K562 (cell line): Measurements from ENCODE around the gene CDC37. TPM values are rescaled to one million over a fixed set of nuclear protein-coding genes. Genes with fewer than 3 reads are reported as not detected.
A peak's percentile ranks its signal among the peaks of the same experiment; 100 is the strongest.

Source experiments
- ATAC-seq: fragments of 200-7000 bp; cut with Tn5 transposase; 3 replicates; pipeline ENCODE4 v1.9.1; 2020; ENCODE audit warnings: moderate library complexity
- BruUV-seq: library from RNA; stranded (reverse); fragments of 400-500 nt; replicated peaks from 2 replicates; lab custom pipeline; 2021; lab: Mats Ljungman, UMichigan
- CTCF ChIA-PET: fragments of 300-600 bp; formaldehyde crosslinking; extraction: SDS; loops from one replicate; lab custom pipeline; 2021; ENCODE audit warnings: low intra/inter-chr PET ratio; lab: Yijun Ruan, JAX
- POLR2A ChIA-PET: fragments of 300-600, 350-650 bp; sonication (Branson Sonifier 250); formaldehyde crosslinking; extraction: SDS; loops from one replicate; lab custom pipeline; 2021; ENCODE audit warnings: antibody characterized with exemption, inconsistent platforms; lab: Yijun Ruan, JAX
- DNase-seq, 4 experiments: peaks; one replicate each; pipeline versions ENCODE4 v3.0.0 to v3.0.0-alpha.2; 2011 to 2018; ENCODE audit warnings: low spot score in 3 of 4, mixed read lengths in 3 of 4; ENCODE audit errors: extremely low read depth in 1 of 4
- FAIRE-seq: peaks from 2 replicates; lab custom pipeline; 2011; peaks lifted over from hg19 to GRCh38; lab: Jason Lieb, UNC
- H2AFZ ChIP-seq: 2 replicates; pipeline ENCODE4 v1.6.0; 2011; ENCODE audit warnings: low read depth, low read length, control low read depth, inconsistent platforms
- H3K27ac ChIP-seq: fragments of 200-600 bp; 3 replicates; pipeline ENCODE4 v1.8.0; 2011; ENCODE audit warnings: low read depth, mild to moderate bottlenecking, control low read depth, inconsistent platforms, low read length, moderate library complexity, mixed read lengths; ENCODE audit errors: extremely low read depth
- H3K27me3 ChIP-seq, 2 experiments: fragments of 300-600 bp in 1 of 2; 2 replicates in 1 of 2; 3 replicates in 1 of 2; pipeline versions ENCODE4 v1.6.0 to v1.8.0; 2011; ENCODE audit warnings: inconsistent platforms in 2 of 2, low read length in 2 of 2, mild to moderate bottlenecking in 1 of 2, mixed read lengths in 1 of 2, moderate library complexity in 1 of 2; ENCODE audit not compliant: control insufficient read depth in 2 of 2, insufficient read depth in 2 of 2
- H3K36me3 ChIP-seq: fragments of 300-600 bp; 3 replicates; pipeline ENCODE4 v1.8.0; 2011; ENCODE audit warnings: mild to moderate bottlenecking, low read length, inconsistent platforms; ENCODE audit not compliant: control insufficient read depth, insufficient read depth
- H3K4me1 ChIP-seq, 2 experiments: fragments of 200-600 bp in 1 of 2; replicated peaks in 1 of 2; 2 replicates in 1 of 2; 3 replicates in 1 of 2; pipeline versions ENCODE4 v1.5.1 to v1.8.0; 2011; ENCODE audit warnings: inconsistent platforms in 2 of 2, low read length in 2 of 2, mild to moderate bottlenecking in 1 of 2, mixed read lengths in 1 of 2, moderate library complexity in 1 of 2; ENCODE audit not compliant: control insufficient read depth in 2 of 2, insufficient read depth in 2 of 2
- H3K4me2 ChIP-seq: 2 replicates; pipeline ENCODE4 v1.6.1; 2011; ENCODE audit warnings: low read length, control low read depth, inconsistent platforms, mixed read lengths; ENCODE audit not compliant: insufficient read depth
- H3K4me3 ChIP-seq: fragments of 200-600 bp; sonication (generic), shearing (Covaris generic); 2 replicates; pipeline ENCODE4 v1.5.1; 2016; ENCODE audit warnings: control low read depth, inconsistent platforms
- H3K79me2 ChIP-seq: fragments of 200-600 bp; 3 replicates; pipeline ENCODE4 v1.8.0; 2011; ENCODE audit warnings: low read length, inconsistent platforms; ENCODE audit not compliant: control insufficient read depth, insufficient read depth
- H3K9ac ChIP-seq, 2 experiments: 2 replicates each; pipeline versions ENCODE4 v1.6.0 to v1.6.1; 2011; ENCODE audit warnings: low read depth in 2 of 2, low read length in 2 of 2, control low read depth in 1 of 2, inconsistent platforms in 1 of 2, mild to moderate bottlenecking in 1 of 2, mixed read lengths in 1 of 2; ENCODE audit not compliant: insufficient read depth in 1 of 2
- H3K9me1 ChIP-seq: one replicate; pipeline ENCODE4 v1.6.0; 2011; ENCODE audit warnings: inconsistent platforms, mild to moderate bottlenecking, low read length, moderate library complexity; ENCODE audit not compliant: control insufficient read depth, insufficient read depth
- H3K9me3 ChIP-seq: replicated peaks from 2 replicates; pipeline ENCODE4 v1.5.1; 2011; ENCODE audit warnings: low read depth, low read length, inconsistent platforms; ENCODE audit not compliant: control insufficient read depth, insufficient read depth
- H4K20me1 ChIP-seq: replicated peaks from 2 replicates; pipeline ENCODE4 v1.6.1; 2011; ENCODE audit warnings: low read length, inconsistent platforms, mixed read lengths; ENCODE audit not compliant: control insufficient read depth, insufficient read depth
- HCFC1 ChIP-seq: IDR thresholded peaks from 2 replicates; pipeline ENCODE4 v1.6.1; 2012; ENCODE audit warnings: low read depth, low read length, improper control_type of control experiment
- PURB ChIP-seq: sonication (generic); formaldehyde crosslinking; IDR thresholded peaks from 2 replicates; pipeline ENCODE4 v1.9.0; 2021; ENCODE audit warnings: low read depth, mild to moderate bottlenecking, missing genetic modification reagents
- RFX5 ChIP-seq: IDR thresholded peaks from 2 replicates; pipeline ENCODE4 v1.6.1; 2011; ENCODE audit warnings: low read depth, mild to moderate bottlenecking, improper control_type of control experiment, low read length
- SIX5 ChIP-seq, 2 experiments: IDR thresholded peaks; 2 replicates each; pipeline ENCODE4 v1.6.1; 2011; ENCODE audit warnings: low read length in 2 of 2, borderline replicate concordance in 1 of 2, low read depth in 1 of 2, mild to moderate bottlenecking in 1 of 2, moderate library complexity in 1 of 2; ENCODE audit not compliant: insufficient read depth in 1 of 2
- ZNF143 ChIP-seq: sonication (generic); formaldehyde crosslinking; IDR thresholded peaks from 2 replicates; pipeline ENCODE4 v1.9.0; 2022; ENCODE audit warnings: mild to moderate bottlenecking, missing genetic modification reagents
- WGBS: fragments of 100-300 bp; shearing (Covaris generic); methylation state at CpG from one replicate; pipeline ENCODE4 v1.1.6; 2016; ENCODE audit warnings: low coverage, mixed read lengths; ENCODE audit not compliant: insufficient coverage; ENCODE audit errors: missing lambda C conversion rate; 5-methylcytosine and 5-hydroxymethylcytosine counted together
- in situ Hi-C: fragments of 300-500 bp; cut with MboI; formaldehyde crosslinking; loops from 4 replicates; pipeline ENCODE4 v1.15.0; 2018; ENCODE audit warnings: inconsistent platforms, mixed read lengths
- intact Hi-C: fragments of 100-400 bp; cut with micrococcal nuclease; formaldehyde crosslinking; loops from 2 replicates; pipeline ENCODE4 v1.14.2; 2022
- polyA plus RNA-seq, 8 experiments: library from polyadenylated mRNA; depleted of rRNA in 4 of 8; stranded (reverse) in 5 of 8; unstranded in 3 of 8; fragments of >200 nt; fragmentation: Nextera tagmentation in 2 of 8; fragmentation: Illumina TruSeq in 1 of 8; extraction: Ambion mirVana in 2 of 8; extraction: Trizol in 1 of 8; gene quantifications; 2 replicates each; pipeline versions ENCODE4 v1.2.1 to v1.2.3, GENCODE V29; 2011 to 2014; ENCODE audit warnings: inconsistent platforms in 1 of 8, missing spikeins in 1 of 8
- total RNA-seq, 7 experiments: library from RNA; depleted of rRNA in 6 of 7; stranded (reverse); fragments of >200 nt in 6 of 7; fragmentation: Illumina TruSeq in 2 of 7; extraction: Trizol in 2 of 7; gene quantifications; 2 replicates each; pipeline versions ENCODE4 v1.2.1 to v1.2.3, GENCODE V29; 2011 to 2021; ENCODE audit warnings: low replicate concordance in 1 of 7

CDC37 gene
- total and polyA plus RNA-seq, 9 of the 15 experiments (the other 6 are each of a cell fraction or from before 2014, with no cell fraction given) = 6.6 to 538 (median 227) TPM

DNA sequence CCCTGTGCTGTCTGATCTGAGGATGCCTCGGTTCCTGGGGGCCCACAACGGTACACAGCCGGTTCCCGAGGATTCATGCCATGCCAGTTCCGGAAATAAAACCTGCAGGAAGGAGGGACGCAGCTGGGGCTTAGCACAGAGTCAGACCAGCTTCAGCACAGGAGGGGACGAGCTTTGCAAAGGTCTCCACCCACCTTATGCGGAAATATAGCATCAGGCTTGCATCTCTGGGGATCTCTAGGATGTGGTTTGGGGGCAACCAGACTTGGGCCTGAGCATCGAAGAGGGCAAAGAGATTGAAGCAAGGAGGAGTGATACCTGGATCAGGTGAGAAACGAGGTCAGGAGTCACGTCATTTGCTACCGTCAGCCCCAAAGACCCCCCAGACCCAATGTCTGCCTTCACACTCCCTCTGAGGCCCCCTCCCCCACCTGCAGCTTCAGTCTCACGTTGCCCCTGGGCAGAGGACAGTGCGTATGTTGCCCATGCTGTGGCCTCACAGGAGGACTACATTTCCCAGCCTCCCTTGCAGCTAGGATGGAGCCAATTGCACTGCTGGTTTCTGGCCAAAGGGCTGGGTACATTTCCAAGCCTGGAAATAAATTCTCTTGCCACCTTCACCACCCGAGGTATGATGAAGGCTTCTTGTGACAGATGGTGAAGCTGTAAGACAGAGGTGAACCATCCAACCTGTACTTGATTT is 35.1 kb downstream of the CDC37 start:
- Histone ChIP-seq H3K4me3 (no peak overlapping the region), H3K4me2 (no peak overlapping the region), H3K27me3 (no peaks in the 10 kb centered on the region), H3K9me1 (no peaks in the 10 kb centered on the region), H3K36me3 (peaks cover 77% of the 10 kb centered on the region), H3K9me3 (no peaks in the 10 kb centered on the region)
- CTCF ChIA-PET = interaction anchor here (0.5 kb wide), 1 partner anchor 677 kb away, joined by 3 read pairs; no protein-coding TSS in a partner anchor
- DNase-seq (peak in 1 of 4 experiments; percentile 17), FAIRE-seq (peak; percentile 19), ATAC-seq (peak; percentile 57; the same call in 1 of the 3 replicates)
- WGBS = 94% methylated on average over 12 of the region's 15 CpGs
- TF ChIP-seq ZNF143 (CRISPR knock-in tag) = peak; percentile 69
- peak; percentile 30 to 38; a peak in 2 of 4 replicates for TF ChIP-seq SIX5 (IDR thresholded peaks at IDR 0.05; ENCODE audit: borderline replicate concordance in 1 of 2, insufficient read depth in 1 of 2, low read depth in 1 of 2, low read length in 2 of 2)
- TF ChIP-seq PURB (CRISPR knock-in tag) = no peak
- no peak for TF ChIP-seq RFX5
- peak; percentile 74 for TF ChIP-seq HCFC1
- TF ChIP-seq, all 486 proteins: peak for 3
- no peaks in the 10 kb centered on the region for H3K79me2 ChIP-seq
- H3K27ac ChIP-seq = no peak overlapping the region
- POLR2A ChIA-PET = interaction anchor here (0.6 to 1.8 kb wide), 3 partner anchors 11 to 69 kb away, joined by 3 to 9 read pairs (median 3); partner anchors contain the start of gene TYK2
- no TSS peak for BruUV-seq
- H3K9ac ChIP-seq = no peak overlapping the region
- intact Hi-C loops (no loop called here), in situ Hi-C loops (no loop called here)
- H3K4me1 ChIP-seq = peaks cover 0 to 4% of the 10 kb centered on the region in 2 experiments; a peak in 1 of 5 replicates
- H4K20me1 ChIP-seq = no peaks in the 10 kb centered on the region
- no peak overlapping the region for H2AFZ ChIP-seq
